HG03066 (cell line): Measurements from ENCODE around the gene ZMYND10.

Experiments used
- ATAC-seq: cut with Tn5 transposase; IDR thresholded peaks from one replicate; pipeline ENCODE4 v1.9.1; 2021; ENCODE audit warnings: low read depth; ENCODE audit not compliant: unreplicated experiment

ZMYND10 gene

GRCh38 chr3:50371133-50371685 is 25.7 kb upstream of the ZMYND10 start:
- no peak for ATAC-seq

- no peak for ATAC-seq
Observed at GRCh38 chr3:50370594-50370993, 25.1 kb upstream of the ZMYND10 start.

GRCh38 chr3:50369012-50369670 is 23.6 kb upstream of the ZMYND10 start:
- ATAC-seq = no peak

- ATAC-seq = no peak
Observed at GRCh38 chr3:50365842-50366220, 20.3 kb upstream of the ZMYND10 start.

GRCh38 chr3:50365080-50365841 is 19.7 kb upstream of the ZMYND10 start:
- peak; percentile 87 for ATAC-seq

GRCh38 chr3:50364573-50365079 is 19.1 kb upstream of the ZMYND10 start:
- no peak for ATAC-seq

GRCh38 chr3:50359760-50360110 is 14.2 kb upstream of the ZMYND10 start:
- ATAC-seq = peak; percentile 13

GRCh38 chr3:50358911-50359759 is 13.6 kb upstream of the ZMYND10 start, which contains the start of gene TMEM115:
TMEM115 (minus strand) TSS chr3:50359521; CDS start chr3:50359063, 458 bp downstream.
- ATAC-seq = peak; percentile 99

GRCh38 chr3:50358355-50358910 is 12.9 kb upstream of the ZMYND10 start:
- ATAC-seq = no peak

- no peak for ATAC-seq
Observed at GRCh38 chr3:50357481-50357880, 11.9 kb upstream of the ZMYND10 start.

- ATAC-seq = no peak
Observed at GRCh38 chr3:50356553-50356952, 11.0 kb upstream of the ZMYND10 start.

GRCh38 chr3:50355829-50356552 is 10.5 kb upstream of the ZMYND10 start:
- no peak for ATAC-seq

GRCh38 chr3:50354850-50355249 is 9.3 kb upstream of the ZMYND10 start:
- ATAC-seq = no peak

GRCh38 chr3:50354186-50354764 is 8.7 kb upstream of the ZMYND10 start:
- ATAC-seq = no peak

GRCh38 chr3:50353245-50354004 is 7.9 kb upstream of the ZMYND10 start:
- ATAC-seq = no peak

- ATAC-seq = no peak
Observed at GRCh38 chr3:50352781-50353180, 7.2 kb upstream of the ZMYND10 start.

- no peak for ATAC-seq
Observed at GRCh38 chr3:50351323-50351697, 5.8 kb upstream of the ZMYND10 start.

- ATAC-seq = peak; percentile 80
Observed at GRCh38 chr3:50350527-50351322, 5.2 kb upstream of the ZMYND10 start, which contains the start of the genes CYB561D2 and NPRL2. CYB561D2 (plus strand) TSS chr3:50350862; CDS start chr3:50351434, 572 bp downstream. NPRL2 (minus strand) TSS chr3:50350775; CDS start chr3:50350652, 123 bp downstream.
